ENCODE results near the gene TXLNG. TPM values are rescaled to one million over a fixed set of nuclear protein-coding genes. Genes with fewer than 3 reads are reported as not detected.

Gene TXLNG
- total RNA-seq, 1 donor from 2014 or later = 5.1 TPM

DNA sequence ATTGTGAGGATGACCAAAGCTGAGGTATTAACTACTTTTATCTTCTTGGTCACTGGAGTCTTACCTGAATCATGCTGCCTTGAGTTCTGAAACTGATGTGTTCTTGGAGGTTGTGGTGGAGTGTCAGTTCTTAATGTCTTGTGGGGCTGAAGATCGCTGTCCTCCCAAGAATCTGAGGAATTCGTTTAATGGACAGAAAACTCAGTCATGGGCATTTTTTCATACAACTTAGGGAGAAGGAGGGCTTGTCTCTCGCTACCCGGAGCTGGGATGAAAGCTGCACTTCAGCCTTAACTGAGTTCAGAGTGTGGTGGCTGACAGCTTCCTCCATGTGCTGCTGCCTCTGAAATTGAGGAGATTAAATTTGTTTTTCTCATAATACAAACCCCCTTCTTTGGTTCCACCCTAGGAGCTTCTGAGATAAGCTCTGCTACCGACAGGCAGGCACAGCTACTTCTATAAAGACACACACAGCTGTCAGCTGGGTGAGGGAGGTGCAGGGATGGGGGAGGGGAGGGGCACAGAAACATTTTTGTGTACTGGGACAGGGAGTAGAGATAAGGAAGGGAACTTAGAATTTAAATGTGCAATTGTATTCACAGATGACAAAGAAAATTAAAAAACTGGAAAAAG lies 53.1 kb downstream of the TXLNG start:
- peaks cover 17% of the 10 kb centered on the region for H3K36me3 ChIP-seq
- H3K4me3 ChIP-seq = no peak overlapping the region
- H3K4me1 ChIP-seq = peaks cover 16% of the 10 kb centered on the region
- H3K27me3 ChIP-seq (ENCODE audit: low read depth) = no peaks in the 10 kb centered on the region
- H3K27ac ChIP-seq (replicated peaks) = peak overlapping the region; percentile 70
- TF ChIP-seq CTCF (IDR thresholded peaks at IDR 0.05; ENCODE audit: borderline replicate concordance) = no peak
- no peak for DNase-seq
- no peaks in the 10 kb centered on the region for H3K9me3 ChIP-seq (replicated peaks)
- intact Hi-C loops (cut with micrococcal nuclease) = no loop called here

DNA sequence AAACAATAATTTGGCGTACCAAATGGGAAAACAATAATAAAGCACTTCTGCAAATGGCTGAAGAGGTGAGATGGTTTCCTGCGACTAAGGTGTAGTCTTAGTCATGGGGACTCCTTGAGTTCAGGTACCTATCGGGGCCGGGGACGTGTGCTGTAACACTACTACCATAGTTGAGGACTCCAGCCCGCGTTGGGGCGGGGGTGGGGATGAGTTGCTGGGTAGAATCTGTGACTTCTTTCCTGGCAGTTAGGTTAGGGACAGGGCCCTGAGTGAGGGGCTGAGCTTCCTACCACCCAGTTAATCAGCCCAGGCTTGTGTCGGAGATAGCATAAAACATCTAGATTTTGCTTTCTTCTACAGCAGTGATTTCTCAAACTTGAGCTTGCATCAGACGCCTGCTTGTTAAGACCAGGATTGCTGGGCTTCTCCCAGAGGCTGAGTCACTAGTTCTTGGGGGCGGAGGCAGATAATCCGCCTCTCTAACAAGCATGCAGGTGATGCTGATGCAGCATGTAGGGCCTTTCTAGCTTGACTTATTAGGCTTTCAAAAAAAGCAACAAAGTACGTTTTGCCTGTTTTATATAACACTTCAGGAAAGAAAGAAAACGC lies 53.7 kb downstream of the TXLNG start:
- Histone ChIP-seq H3K36me3 (peaks cover 21% of the 10 kb centered on the region), H3K4me3 (no peak overlapping the region), H3K27ac (replicated peaks) (peak overlapping the region; percentile 70), H3K9me3 (replicated peaks) (no peaks in the 10 kb centered on the region), H3K27me3 (ENCODE audit: low read depth) (no peaks in the 10 kb centered on the region), H3K4me1 (peaks cover 16% of the 10 kb centered on the region)
- no peak for TF ChIP-seq CTCF (IDR thresholded peaks at IDR 0.05; ENCODE audit: borderline replicate concordance)
- intact Hi-C loops (cut with micrococcal nuclease) = no loop called here
- no peak for DNase-seq

DNA sequence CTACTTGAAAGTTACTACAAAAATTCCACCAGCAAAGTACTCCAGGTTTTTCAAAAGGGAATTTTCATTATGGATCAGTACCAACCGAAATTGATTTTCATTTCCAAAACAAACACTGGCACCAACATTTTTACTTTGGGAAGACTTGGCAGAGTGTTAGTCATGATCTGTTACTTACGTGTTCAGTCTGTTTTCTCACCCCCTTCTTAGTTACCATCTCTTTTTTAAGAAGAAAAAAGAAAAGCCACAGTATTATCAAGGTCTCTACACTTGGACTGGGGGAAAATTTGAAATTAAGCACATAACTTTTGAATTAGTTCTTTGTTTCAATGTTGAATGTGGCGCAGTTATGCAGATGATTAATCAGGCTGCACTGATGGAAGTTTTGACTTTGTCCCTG lies 56.4 kb downstream of the TXLNG start:
- Histone ChIP-seq H3K9me3 (replicated peaks) (no peaks in the 10 kb centered on the region), H3K4me1 (peaks cover 16% of the 10 kb centered on the region), H3K4me3 (no peak overlapping the region), H3K27ac (replicated peaks) (no peak overlapping the region), H3K27me3 (ENCODE audit: low read depth) (no peaks in the 10 kb centered on the region), H3K36me3 (peaks cover 23% of the 10 kb centered on the region)
- intact Hi-C loops (cut with micrococcal nuclease) = no loop called here
- DNase-seq = no peak
- TF ChIP-seq CTCF (IDR thresholded peaks at IDR 0.05; ENCODE audit: borderline replicate concordance) = no peak

- Histone ChIP-seq H3K27ac (replicated peaks) (peak overlapping the region; percentile 5), H3K9me3 (replicated peaks) (no peaks in the 10 kb centered on the region), H3K27me3 (ENCODE audit: low read depth) (no peaks in the 10 kb centered on the region), H3K4me3 (no peak overlapping the region), H3K4me1 (peaks cover 16% of the 10 kb centered on the region), H3K36me3 (peaks cover 27% of the 10 kb centered on the region)
- no peak for DNase-seq
- intact Hi-C loops (cut with micrococcal nuclease) = no loop called here
- TF ChIP-seq CTCF (IDR thresholded peaks at IDR 0.05; ENCODE audit: borderline replicate concordance) = no peak
Measured at GRCh38 chrX:16843208-16843909, 57.1 kb downstream of the TXLNG start.

DNA sequence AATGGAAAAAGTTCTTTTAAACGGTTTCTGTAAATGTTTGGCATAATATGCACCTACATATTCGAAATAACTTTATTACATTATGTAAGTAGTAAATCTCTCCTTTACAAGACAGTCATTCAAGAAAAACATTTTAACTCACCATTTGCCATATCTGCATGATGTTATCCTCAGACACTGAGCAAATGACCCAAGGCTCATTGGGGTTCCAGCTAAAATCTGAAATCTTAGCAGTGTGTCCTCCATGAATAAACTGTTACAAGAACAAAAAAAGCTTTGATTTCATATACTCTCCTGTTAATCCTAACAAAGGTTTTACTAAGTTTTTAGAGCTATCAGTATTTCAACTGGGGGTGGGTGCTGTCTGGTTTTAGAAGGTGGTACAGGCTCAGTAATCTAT lies 59.4 kb downstream of the TXLNG start:
- H3K9me3 ChIP-seq (replicated peaks) = no peaks in the 10 kb centered on the region
- H3K4me1 ChIP-seq = no peaks in the 10 kb centered on the region
- TF ChIP-seq CTCF (IDR thresholded peaks at IDR 0.05; ENCODE audit: borderline replicate concordance) = no peak
- no peak overlapping the region for H3K4me3 ChIP-seq
- H3K27me3 ChIP-seq (ENCODE audit: low read depth) = no peaks in the 10 kb centered on the region
- intact Hi-C loops (cut with micrococcal nuclease) = no loop called here
- H3K36me3 ChIP-seq = peaks cover 36% of the 10 kb centered on the region
- DNase-seq = no peak
- H3K27ac ChIP-seq (replicated peaks) = no peak overlapping the region

All from left ventricle myocardium inferior (tissue), 1 donor.